GM21723 (cell line): Measurements from ENCODE around the gene C11orf98.

Experiments
- ATAC-seq: cut with Tn5 transposase; IDR thresholded peaks from one replicate; pipeline ENCODE4 v1.9.1; 2021; ENCODE audit warnings: mild to moderate bottlenecking, moderate library complexity; ENCODE audit not compliant: unreplicated experiment

The C11orf98 gene

GRCh38 chr11:62614275-62614674 is 50.7 kb downstream of the C11orf98 start:
- ATAC-seq = no peak

- ATAC-seq = no peak
Observed at GRCh38 chr11:62613291-62613778, 51.7 kb downstream of the C11orf98 start.
